Stimulated activated CD8-positive, alpha-beta memory T cell treated with anti-CD3 and anti-CD28 coated beads, Interleukin-7, amount 100 ng/mL, for 4 hours (primary cell): ENCODE data around the gene CDADC1.
"Not testable (repeated sequence)": the region's sequence is repeated elsewhere in the genome, so short reads cannot be mapped to it uniquely, and the experiment has no call there.

Experiments
- DNase-seq, 2 donors: peaks; one replicate each; pipeline ENCODE4 v3.0.0-alpha.2; 2020; ENCODE audit warnings: low read depth in 2 of 2

Gene CDADC1

GRCh38 chr13:49238621-49239020 is 9.1 kb upstream of the CDADC1 start:
- DNase-seq: no peak

- no peak for DNase-seq
Observed at GRCh38 chr13:49240017-49240416, 7.7 kb upstream of the CDADC1 start.

GRCh38 chr13:49241296-49241695 is 6.4 kb upstream of the CDADC1 start:
- no peak for DNase-seq

- DNase-seq: no peak
Observed at GRCh38 chr13:49245101-49245500, 2.6 kb upstream of the CDADC1 start.

GRCh38 chr13:49246850-49247642 is 679 bp upstream of the CDADC1 start:
- no peak for DNase-seq

- no peak for DNase-seq
Observed at GRCh38 chr13:49248622-49249002, 887 bp downstream of the CDADC1 start.

GRCh38 chr13:49251326-49251725 is 3.6 kb downstream of the CDADC1 start:
- DNase-seq: no peak

- DNase-seq: no peak
Observed at GRCh38 chr13:49253310-49253709, 5.6 kb downstream of the CDADC1 start.

- DNase-seq: no peak
Observed at GRCh38 chr13:49254007-49254406, 6.3 kb downstream of the CDADC1 start.

GRCh38 chr13:49256841-49257240 is 9.1 kb downstream of the CDADC1 start:
- no peak for DNase-seq

- DNase-seq: no peak
Observed at GRCh38 chr13:49258089-49258796, 10.5 kb downstream of the CDADC1 start.

GRCh38 chr13:49259586-49259985 is 11.9 kb downstream of the CDADC1 start:
- DNase-seq: no peak

- no peak for DNase-seq
Observed at GRCh38 chr13:49262634-49263033, 14.9 kb downstream of the CDADC1 start.

GRCh38 chr13:49265822-49266221 is 18.1 kb downstream of the CDADC1 start:
- no peak for DNase-seq

GRCh38 chr13:49271264-49271663 is 23.5 kb downstream of the CDADC1 start:
- no peak for DNase-seq

GRCh38 chr13:49272296-49272695 is 24.6 kb downstream of the CDADC1 start:
- no peak for DNase-seq

- no peak for DNase-seq
Observed at GRCh38 chr13:49278211-49278610, 30.5 kb downstream of the CDADC1 start.

GRCh38 chr13:49279112-49279511 is 31.4 kb downstream of the CDADC1 start:
- no peak for DNase-seq

- DNase-seq: no peak
Observed at GRCh38 chr13:49279885-49280284, 32.2 kb downstream of the CDADC1 start.

- no peak for DNase-seq
Observed at GRCh38 chr13:49287995-49288394, 40.3 kb downstream of the CDADC1 start.

GRCh38 chr13:49288458-49288857 is 40.7 kb downstream of the CDADC1 start:
- no peak for DNase-seq

- no peak for DNase-seq
Observed at GRCh38 chr13:49292742-49293486, 45.2 kb downstream of the CDADC1 start.

GRCh38 chr13:49294723-49295122 is 47.0 kb downstream of the CDADC1 start:
- DNase-seq: not testable (repeated sequence)
